GM12872 (cell line): ENCODE measurements around the gene EDRF1.

Experiments
- TF ChIP-seq, protein P1 (sequence below): IDR thresholded peaks from 3 replicates; pipeline ENCODE4 v1.5.1; 2011; ENCODE audit warnings: low read depth, mild to moderate bottlenecking, low read length, moderate library complexity; ENCODE audit not compliant: insufficient read depth

EDRF1 gene

GRCh38 chr10:125687507-125688185, 31.9 kb upstream of the EDRF1 start:
- TF ChIP-seq, protein P1, sequence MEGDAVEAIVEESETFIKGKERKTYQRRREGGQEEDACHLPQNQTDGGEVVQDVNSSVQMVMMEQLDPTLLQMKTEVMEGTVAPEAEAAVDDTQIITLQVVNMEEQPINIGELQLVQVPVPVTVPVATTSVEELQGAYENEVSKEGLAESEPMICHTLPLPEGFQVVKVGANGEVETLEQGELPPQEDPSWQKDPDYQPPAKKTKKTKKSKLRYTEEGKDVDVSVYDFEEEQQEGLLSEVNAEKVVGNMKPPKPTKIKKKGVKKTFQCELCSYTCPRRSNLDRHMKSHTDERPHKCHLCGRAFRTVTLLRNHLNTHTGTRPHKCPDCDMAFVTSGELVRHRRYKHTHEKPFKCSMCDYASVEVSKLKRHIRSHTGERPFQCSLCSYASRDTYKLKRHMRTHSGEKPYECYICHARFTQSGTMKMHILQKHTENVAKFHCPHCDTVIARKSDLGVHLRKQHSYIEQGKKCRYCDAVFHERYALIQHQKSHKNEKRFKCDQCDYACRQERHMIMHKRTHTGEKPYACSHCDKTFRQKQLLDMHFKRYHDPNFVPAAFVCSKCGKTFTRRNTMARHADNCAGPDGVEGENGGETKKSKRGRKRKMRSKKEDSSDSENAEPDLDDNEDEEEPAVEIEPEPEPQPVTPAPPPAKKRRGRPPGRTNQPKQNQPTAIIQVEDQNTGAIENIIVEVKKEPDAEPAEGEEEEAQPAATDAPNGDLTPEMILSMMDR: no peak

GRCh38 chr10:125689955-125690569, 29.4 kb upstream of the EDRF1 start:
- TF ChIP-seq, protein P1: no peak

GRCh38 chr10:125691160-125691981, 28.1 kb upstream of the EDRF1 start:
- TF ChIP-seq, protein P1: no peak

DNA sequence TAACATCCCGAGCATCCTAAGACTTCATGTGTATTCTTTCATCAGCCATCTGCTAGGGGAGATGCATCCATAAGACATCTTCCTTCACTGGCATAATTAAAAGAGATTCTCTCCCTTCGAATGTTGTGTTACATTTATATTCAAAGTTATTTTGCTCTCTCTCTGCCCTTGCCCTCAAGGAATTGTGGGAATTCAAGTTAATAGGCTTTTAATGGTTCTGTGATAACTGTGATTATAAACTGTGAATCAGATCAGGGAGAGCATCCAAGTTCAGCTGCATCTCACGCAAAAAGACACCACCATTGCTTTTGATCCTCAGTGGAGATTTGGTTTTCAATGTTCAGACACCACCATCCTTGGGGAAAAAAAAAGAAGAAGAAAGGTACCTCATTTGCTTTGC, 27.3 kb upstream of the EDRF1 start:
- TF ChIP-seq, protein P1: no peak

- TF ChIP-seq, protein P1: no peak
Observed at GRCh38 chr10:125692601-125693523, 26.6 kb upstream of the EDRF1 start.

- TF ChIP-seq, protein P1: no peak
Observed at GRCh38 chr10:125693524-125693847, 26.0 kb upstream of the EDRF1 start.

GRCh38 chr10:125694883-125695282, 24.6 kb upstream of the EDRF1 start:
- TF ChIP-seq, protein P1: no peak
